Peyer's patch (tissue), 4 donors: ENCODE data around the gene RAD51B. TPM values are rescaled to one million over a fixed set of nuclear protein-coding genes. Genes with fewer than 3 reads are reported as not detected.
A peak's percentile ranks its signal among the peaks of the same experiment; 100 is the strongest.

Experiments
- DNase-seq, 3 donors: peaks; one replicate each; pipeline ENCODE4 v3.0.0-alpha.2; 2017 to 2019
- H3K27ac ChIP-seq, 4 donors: fragments of 200-600 bp; sonication (generic); one replicate each; pipeline ENCODE4 v1.5.1; 2016 to 2019
- H3K27me3 ChIP-seq, 2 donors: fragments of 200-600 bp; sonication (generic); one replicate each; pipeline ENCODE4 v1.5.1; 2019
- H3K36me3 ChIP-seq, 3 donors: fragments of 200-600 bp; sonication (generic); one replicate each; pipeline ENCODE4 v1.5.1; 2016 to 2019
- H3K4me1 ChIP-seq, 4 donors: fragments of 200-600 bp; sonication (generic); one replicate each; pipeline ENCODE4 v1.5.1; 2016 to 2019
- H3K4me3 ChIP-seq, 4 donors: fragments of 200-600 bp; sonication (generic); 1 replicate in 3 of 4; 2 replicates in 1 of 4; pipeline ENCODE4 v1.5.1; 2016 to 2019; ENCODE audit warnings: mild to moderate bottlenecking in 1 of 4
- H3K9me3 ChIP-seq, 4 donors: fragments of 200-600 bp; sonication (generic); one replicate each; pipeline ENCODE4 v1.5.1; 2016 to 2019; ENCODE audit warnings: mild to moderate bottlenecking in 1 of 4
- CTCF ChIP-seq, 6 experiments: fragments of 450-650 bp in 4 of 6; fragments of 200-600 bp in 2 of 6; sonication (generic) in 1 of 6; IDR thresholded peaks; one replicate each; pipeline ENCODE4 v1.5.1; 2017 to 2019; ENCODE audit warnings: antibody characterized with exemption in 6 of 6, mild to moderate bottlenecking in 3 of 6, moderate library complexity in 1 of 6
- POLR2A ChIP-seq, 2 donors: fragments of 450-650 bp; IDR thresholded peaks; one replicate each; pipeline ENCODE4 v1.5.1; 2017; ENCODE audit warnings: antibody characterized with exemption in 2 of 2, mild to moderate bottlenecking in 2 of 2, moderate library complexity in 2 of 2
- total RNA-seq, 4 donors: library from RNA; depleted of rRNA; stranded (reverse); fragments of >200 nt; gene quantifications; one replicate each; pipeline ENCODE4 v1.1.0, GENCODE V29; 2016

The RAD51B gene
- total RNA-seq, 4 donors from 2014 or later: 12.6 to 103 (median 33.1) TPM

DNA sequence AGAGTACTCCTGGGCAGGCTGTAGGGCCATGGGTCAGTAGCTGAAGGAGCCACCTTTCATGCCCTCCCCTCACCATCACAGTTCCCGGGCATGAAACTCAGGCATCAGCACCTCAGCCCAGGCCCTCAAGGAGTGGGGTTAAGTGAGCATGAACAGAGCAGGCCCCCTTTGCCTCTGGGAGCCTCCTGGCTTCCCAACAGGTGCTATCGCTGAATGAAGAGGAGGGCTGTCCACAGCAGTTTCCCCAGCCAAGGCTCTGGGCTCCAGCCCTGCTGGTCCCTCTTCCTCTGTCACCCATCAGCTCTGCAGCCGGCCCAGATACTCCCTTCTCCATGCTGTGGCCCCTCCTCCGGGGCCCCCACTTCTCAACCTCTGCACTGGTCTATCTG is 789.0 kb downstream of the RAD51B start:
- H3K27me3 ChIP-seq: no peaks in the 10 kb centered on the region
- TF ChIP-seq CTCF (IDR thresholded peaks at IDR 0.05) (no peak), POLR2A (IDR thresholded peaks at IDR 0.05) (no peak)
- H3K4me1 ChIP-seq: peaks cover 0 to 43% (median 0%) of the 10 kb centered on the region in 4 donors
- DNase-seq: no peak
- H3K4me3 ChIP-seq: no peak overlapping the region
- no peaks in the 10 kb centered on the region for H3K9me3 ChIP-seq
- H3K36me3 ChIP-seq: no peaks in the 10 kb centered on the region
- H3K27ac ChIP-seq: peak overlapping the region in 3 of 4 donors; percentile 65 to 82 (median 66)

DNA sequence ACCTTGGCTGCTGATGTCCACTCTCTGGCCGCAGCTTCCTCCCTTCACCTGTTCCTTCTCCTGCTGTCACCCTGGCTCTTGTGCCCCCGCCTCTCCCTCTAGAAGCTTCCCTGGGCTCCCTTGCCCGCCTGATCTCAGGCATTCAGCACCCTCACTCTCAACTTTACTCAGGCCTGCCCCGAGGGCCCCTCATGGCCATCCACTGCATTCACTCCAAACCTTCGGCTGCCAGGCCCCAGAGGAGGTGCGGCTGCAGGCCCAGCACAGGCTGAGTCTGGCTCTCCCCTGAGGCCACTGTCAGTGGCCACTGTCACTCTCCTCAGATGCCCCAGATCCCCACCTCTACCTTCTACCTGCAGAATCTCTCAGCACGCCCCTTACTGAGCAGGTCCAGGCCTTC is 789.4 kb downstream of the RAD51B start:
- peak overlapping the region in 1 of 4 donors; percentile 66 for H3K27ac ChIP-seq
- no peak for TF ChIP-seq CTCF (IDR thresholded peaks at IDR 0.05)
- TF ChIP-seq POLR2A (IDR thresholded peaks at IDR 0.05): no peak
- no peaks in the 10 kb centered on the region for H3K9me3 ChIP-seq
- H3K36me3 ChIP-seq: no peaks in the 10 kb centered on the region
- DNase-seq: no peak
- H3K27me3 ChIP-seq: no peaks in the 10 kb centered on the region
- H3K4me1 ChIP-seq: peaks cover 0 to 43% (median 0%) of the 10 kb centered on the region in 4 donors
- H3K4me3 ChIP-seq: no peak overlapping the region

DNA sequence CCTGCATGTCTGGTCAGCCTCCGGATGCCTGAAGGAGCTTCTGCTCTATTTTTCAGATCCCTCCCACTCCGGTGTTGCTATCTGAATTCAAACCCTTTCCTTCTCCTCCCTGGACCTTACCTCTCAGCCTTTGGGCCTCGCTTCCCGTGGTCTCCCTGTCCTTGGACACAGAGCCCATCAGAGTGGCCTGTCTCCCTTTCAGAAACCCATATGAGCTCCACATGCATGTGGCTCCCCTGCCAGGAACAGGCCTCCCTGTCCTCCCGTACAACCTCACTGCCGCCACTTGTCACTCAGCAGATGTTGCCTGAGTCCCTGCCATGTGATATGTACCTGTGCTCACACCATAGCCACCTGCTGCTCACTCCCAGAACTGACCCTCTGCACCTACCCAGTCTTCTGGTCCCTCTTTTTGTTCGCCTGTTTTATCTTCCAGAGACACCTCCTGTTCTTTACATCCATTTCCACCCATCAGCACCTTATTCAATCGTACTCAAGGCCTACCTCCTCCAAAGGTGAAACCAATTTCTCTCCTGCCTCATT is 790.7 kb downstream of the RAD51B start:
- Histone ChIP-seq H3K4me1 (peaks cover 0 to 43% (median 0%) of the 10 kb centered on the region in 4 donors), H3K9me3 (peaks cover 0 to 8% (median 0%) of the 10 kb centered on the region in 4 donors), H3K27me3 (no peaks in the 10 kb centered on the region), H3K27ac (no peak overlapping the region), H3K36me3 (no peaks in the 10 kb centered on the region), H3K4me3 (no peak overlapping the region)
- TF ChIP-seq POLR2A (IDR thresholded peaks at IDR 0.05) (no peak), CTCF (IDR thresholded peaks at IDR 0.05) (peak in 1 of 6 experiments; percentile 9)
- no peak for DNase-seq

DNA sequence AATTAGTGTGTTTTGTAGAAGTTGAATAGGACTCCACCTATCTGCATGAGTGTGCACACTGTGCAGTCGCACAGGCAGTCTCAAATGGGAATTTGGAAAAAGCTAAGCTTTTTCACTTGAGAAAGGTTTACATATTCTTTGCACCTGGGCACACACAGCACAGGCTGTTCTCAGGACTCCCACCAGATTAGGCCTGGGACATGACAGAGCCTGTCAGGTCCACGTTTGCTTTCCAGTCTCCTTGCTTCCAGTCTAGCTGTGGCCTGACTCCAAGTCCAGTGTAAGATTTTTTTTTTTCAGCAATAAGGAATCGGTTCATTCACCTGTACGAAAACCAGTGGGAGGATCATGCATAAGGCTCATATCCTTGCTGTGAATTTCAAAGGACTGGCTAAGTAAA is 792.0 kb downstream of the RAD51B start:
- H3K4me1 ChIP-seq: peaks cover 0 to 37% (median 0%) of the 10 kb centered on the region in 4 donors
- H3K9me3 ChIP-seq: peaks cover 0 to 21% (median 0%) of the 10 kb centered on the region in 4 donors
- no peaks in the 10 kb centered on the region for H3K27me3 ChIP-seq
- no peaks in the 10 kb centered on the region for H3K36me3 ChIP-seq
- no peak for TF ChIP-seq CTCF (IDR thresholded peaks at IDR 0.05)
- TF ChIP-seq POLR2A (IDR thresholded peaks at IDR 0.05): no peak
- no peak overlapping the region for H3K4me3 ChIP-seq
- no peak for DNase-seq
- peak overlapping the region in 2 of 4 donors; percentile 60 to 62 for H3K27ac ChIP-seq

- Histone ChIP-seq H3K36me3 (no peaks in the 10 kb centered on the region), H3K4me3 (no peak overlapping the region), H3K27me3 (no peaks in the 10 kb centered on the region), H3K9me3 (peaks cover 0 to 25% (median under 1%) of the 10 kb centered on the region in 4 donors), H3K4me1 (peaks cover 0 to 33% (median 0%) of the 10 kb centered on the region in 4 donors), H3K27ac (peak overlapping the region in 2 of 4 donors; percentile 60 to 62)
- DNase-seq: peak in 1 of 3 donors; percentile 52
- no peak for TF ChIP-seq POLR2A (IDR thresholded peaks at IDR 0.05)
- no peak for TF ChIP-seq CTCF (IDR thresholded peaks at IDR 0.05)
These were observed 792.5 kb downstream of the RAD51B start for GRCh38 chr14:68612049-68612448.
